ENCODE measurements around the gene GSTM3. TPM values are rescaled to one million over a fixed set of nuclear protein-coding genes. Genes with fewer than 3 reads are reported as not detected.

Gene GSTM3
- total and polyA plus RNA-seq, 4 donors: 11.0 to 39.5 (median 22.9) TPM

DNA sequence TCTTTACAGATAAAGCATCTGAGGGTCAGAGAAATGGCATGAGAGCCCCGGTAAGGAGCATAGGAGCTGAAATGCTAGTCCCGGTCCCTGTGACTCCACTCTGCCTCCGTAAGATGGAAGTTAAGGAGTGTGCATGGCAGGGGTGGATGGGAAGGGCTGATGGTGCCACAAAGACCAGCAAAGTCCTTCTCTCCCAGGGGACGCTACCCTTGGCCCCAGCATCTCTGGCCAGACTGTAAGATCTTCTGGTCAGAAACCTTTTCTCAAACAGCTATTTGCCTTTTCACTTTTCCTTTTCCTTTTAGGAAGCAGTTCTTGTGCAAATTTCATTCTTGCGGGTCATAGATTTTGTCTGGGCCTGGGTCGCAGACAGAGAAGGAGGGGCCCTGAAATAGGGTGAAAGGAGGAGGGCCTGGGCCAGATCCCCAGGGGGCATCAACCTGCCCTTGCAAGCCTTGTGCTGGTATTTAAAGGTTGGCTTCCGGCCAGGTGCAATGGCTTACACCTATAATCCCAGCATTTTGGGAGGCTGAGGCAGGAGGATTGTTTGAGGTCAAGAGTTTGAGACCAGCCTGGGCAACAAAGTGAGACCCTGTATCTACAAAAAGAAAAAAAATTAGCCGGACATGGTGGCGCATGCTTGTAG is 37.3 kb upstream of the GSTM3 start:
- WGBS, 2 donors: 94 to 96% methylated on average over 9 of the region's 9 CpGs
- ATAC-seq (ENCODE audit: insufficient read depth, low FRiP score): no peak
- no peak overlapping the region for H3K4me3 ChIP-seq
- no peak overlapping the region for H3K9ac ChIP-seq (ENCODE audit: insufficient read depth in 1 of 2, low read length in 2 of 2)
- no peaks in the 10 kb centered on the region for H3K36me3 ChIP-seq (ENCODE audit: control insufficient read depth in 4 of 4, insufficient read depth in 4 of 4, low read length in 4 of 4)
- peak in 1 of 3 donors; percentile 8 for DNase-seq
- TF ChIP-seq, protein P1, sequence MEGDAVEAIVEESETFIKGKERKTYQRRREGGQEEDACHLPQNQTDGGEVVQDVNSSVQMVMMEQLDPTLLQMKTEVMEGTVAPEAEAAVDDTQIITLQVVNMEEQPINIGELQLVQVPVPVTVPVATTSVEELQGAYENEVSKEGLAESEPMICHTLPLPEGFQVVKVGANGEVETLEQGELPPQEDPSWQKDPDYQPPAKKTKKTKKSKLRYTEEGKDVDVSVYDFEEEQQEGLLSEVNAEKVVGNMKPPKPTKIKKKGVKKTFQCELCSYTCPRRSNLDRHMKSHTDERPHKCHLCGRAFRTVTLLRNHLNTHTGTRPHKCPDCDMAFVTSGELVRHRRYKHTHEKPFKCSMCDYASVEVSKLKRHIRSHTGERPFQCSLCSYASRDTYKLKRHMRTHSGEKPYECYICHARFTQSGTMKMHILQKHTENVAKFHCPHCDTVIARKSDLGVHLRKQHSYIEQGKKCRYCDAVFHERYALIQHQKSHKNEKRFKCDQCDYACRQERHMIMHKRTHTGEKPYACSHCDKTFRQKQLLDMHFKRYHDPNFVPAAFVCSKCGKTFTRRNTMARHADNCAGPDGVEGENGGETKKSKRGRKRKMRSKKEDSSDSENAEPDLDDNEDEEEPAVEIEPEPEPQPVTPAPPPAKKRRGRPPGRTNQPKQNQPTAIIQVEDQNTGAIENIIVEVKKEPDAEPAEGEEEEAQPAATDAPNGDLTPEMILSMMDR (IDR thresholded peaks at IDR 0.05; ENCODE audit: control extremely low read depth, extremely low read depth): no peak
- no peaks in the 10 kb centered on the region for H3K27me3 ChIP-seq (ENCODE audit: control insufficient read depth in 3 of 3, insufficient read depth in 3 of 3, low read length in 2 of 3)
- H3K27ac ChIP-seq (ENCODE audit: low read depth in 1 of 2, low read length in 1 of 2): no peak overlapping the region
- peaks cover 0 to 22% (median 3%) of the 10 kb centered on the region in 5 donors for H3K4me1 ChIP-seq (ENCODE audit: control insufficient read depth in 5 of 5, insufficient read depth in 5 of 5, low read length in 5 of 5)
- H3K9me3 ChIP-seq (ENCODE audit: control insufficient read depth in 4 of 4, insufficient read depth in 3 of 4, low read length in 3 of 4): peaks cover 0 to 2% (median 0%) of the 10 kb centered on the region in 4 donors

DNA sequence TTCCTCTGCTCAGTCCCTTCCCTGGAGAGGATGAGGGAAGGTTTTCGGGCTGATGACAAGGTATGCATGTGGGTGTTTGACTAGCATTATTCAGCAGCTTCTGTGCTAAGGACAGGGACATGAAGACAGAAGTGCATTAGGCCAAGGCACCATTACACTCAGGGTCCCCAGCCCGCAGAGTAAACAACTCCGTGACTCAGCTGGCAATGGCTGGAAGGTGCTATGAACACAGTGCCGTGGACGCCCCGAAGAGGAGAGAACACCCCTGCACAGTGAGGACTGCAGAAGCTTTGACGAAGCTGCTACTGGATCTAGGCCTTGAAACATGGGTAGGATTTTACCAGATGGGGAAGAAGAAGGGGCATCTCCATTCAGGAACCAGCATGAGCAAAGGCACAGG is 36.6 kb upstream of the GSTM3 start:
- ATAC-seq (ENCODE audit: insufficient read depth, low FRiP score): no peak
- H3K9ac ChIP-seq (ENCODE audit: insufficient read depth in 1 of 2, low read length in 2 of 2): peak overlapping the region in 1 of 2 donors; percentile 30
- peaks cover 0 to 15% (median 0%) of the 10 kb centered on the region in 5 donors for H3K4me1 ChIP-seq (ENCODE audit: control insufficient read depth in 5 of 5, insufficient read depth in 5 of 5, low read length in 5 of 5)
- no peak overlapping the region for H3K27ac ChIP-seq (ENCODE audit: low read depth in 1 of 2, low read length in 1 of 2)
- no peaks in the 10 kb centered on the region for H3K36me3 ChIP-seq (ENCODE audit: control insufficient read depth in 4 of 4, insufficient read depth in 4 of 4, low read length in 4 of 4)
- TF ChIP-seq, protein P1 (IDR thresholded peaks at IDR 0.05; ENCODE audit: control extremely low read depth, extremely low read depth): no peak
- no peak for DNase-seq
- no peaks in the 10 kb centered on the region for H3K27me3 ChIP-seq (ENCODE audit: control insufficient read depth in 3 of 3, insufficient read depth in 3 of 3, low read length in 2 of 3)
- H3K9me3 ChIP-seq (ENCODE audit: control insufficient read depth in 4 of 4, insufficient read depth in 3 of 4, low read length in 3 of 4): peaks cover 0 to 2% (median 0%) of the 10 kb centered on the region in 4 donors
- no peak overlapping the region for H3K4me3 ChIP-seq
- WGBS, 2 donors: 82 to 93% methylated on average over 7 of the region's 7 CpGs

DNA sequence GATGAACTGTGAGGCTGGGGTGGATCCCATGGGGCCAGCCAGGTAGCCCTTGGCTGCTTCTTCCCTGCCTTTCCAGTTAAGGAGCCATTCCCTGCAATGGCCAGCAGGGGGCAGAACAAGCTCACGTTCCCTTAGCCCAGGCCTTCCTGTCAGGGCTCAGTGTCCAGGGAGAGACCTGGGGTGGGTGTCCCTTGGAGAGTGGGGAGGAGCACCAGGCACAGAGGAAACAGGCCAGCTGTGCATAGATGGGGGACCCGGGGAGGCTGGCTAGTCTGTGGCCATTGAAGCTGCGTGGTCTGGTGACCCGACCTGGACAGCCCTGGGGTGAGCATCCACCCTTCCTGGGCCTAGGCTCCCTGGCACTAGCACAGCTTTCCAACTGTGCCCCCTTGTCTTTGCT is 36.1 kb upstream of the GSTM3 start:
- Histone ChIP-seq H3K27me3 (ENCODE audit: control insufficient read depth in 3 of 3, insufficient read depth in 3 of 3, low read length in 2 of 3) (no peaks in the 10 kb centered on the region), H3K4me1 (ENCODE audit: control insufficient read depth in 5 of 5, insufficient read depth in 5 of 5, low read length in 5 of 5) (peaks cover 0 to 10% (median 0%) of the 10 kb centered on the region in 5 donors), H3K36me3 (ENCODE audit: control insufficient read depth in 4 of 4, insufficient read depth in 4 of 4, low read length in 4 of 4) (no peaks in the 10 kb centered on the region), H3K27ac (ENCODE audit: low read depth in 1 of 2, low read length in 1 of 2) (no peak overlapping the region), H3K9ac (ENCODE audit: insufficient read depth in 1 of 2, low read length in 2 of 2) (peak overlapping the region in 1 of 2 donors; percentile 30), H3K9me3 (ENCODE audit: control insufficient read depth in 4 of 4, insufficient read depth in 3 of 4, low read length in 3 of 4) (peaks cover 0 to 2% (median 0%) of the 10 kb centered on the region in 4 donors), H3K4me3 (no peak overlapping the region)
- TF ChIP-seq, protein P1 (IDR thresholded peaks at IDR 0.05; ENCODE audit: control extremely low read depth, extremely low read depth): peak; percentile 99
- WGBS, 2 donors: 29 to 40% methylated on average over 4 of the region's 4 CpGs
- ATAC-seq (ENCODE audit: insufficient read depth, low FRiP score) (peak; percentile 85), DNase-seq (peak; percentile 89 to 93 (median 92))

All from lung (tissue), 12 donors.